GM12872 (cell line): Measurements from ENCODE around the gene NAT14.

Experiments
- TF ChIP-seq, protein P1 (sequence below): IDR thresholded peaks from 3 replicates; pipeline ENCODE4 v1.5.1; 2011; ENCODE audit warnings: low read depth, mild to moderate bottlenecking, low read length, moderate library complexity; ENCODE audit not compliant: insufficient read depth

NAT14 gene

GRCh38 chr19:55477905-55478304 lies 7.1 kb upstream of the NAT14 start:
- TF ChIP-seq, protein P1, sequence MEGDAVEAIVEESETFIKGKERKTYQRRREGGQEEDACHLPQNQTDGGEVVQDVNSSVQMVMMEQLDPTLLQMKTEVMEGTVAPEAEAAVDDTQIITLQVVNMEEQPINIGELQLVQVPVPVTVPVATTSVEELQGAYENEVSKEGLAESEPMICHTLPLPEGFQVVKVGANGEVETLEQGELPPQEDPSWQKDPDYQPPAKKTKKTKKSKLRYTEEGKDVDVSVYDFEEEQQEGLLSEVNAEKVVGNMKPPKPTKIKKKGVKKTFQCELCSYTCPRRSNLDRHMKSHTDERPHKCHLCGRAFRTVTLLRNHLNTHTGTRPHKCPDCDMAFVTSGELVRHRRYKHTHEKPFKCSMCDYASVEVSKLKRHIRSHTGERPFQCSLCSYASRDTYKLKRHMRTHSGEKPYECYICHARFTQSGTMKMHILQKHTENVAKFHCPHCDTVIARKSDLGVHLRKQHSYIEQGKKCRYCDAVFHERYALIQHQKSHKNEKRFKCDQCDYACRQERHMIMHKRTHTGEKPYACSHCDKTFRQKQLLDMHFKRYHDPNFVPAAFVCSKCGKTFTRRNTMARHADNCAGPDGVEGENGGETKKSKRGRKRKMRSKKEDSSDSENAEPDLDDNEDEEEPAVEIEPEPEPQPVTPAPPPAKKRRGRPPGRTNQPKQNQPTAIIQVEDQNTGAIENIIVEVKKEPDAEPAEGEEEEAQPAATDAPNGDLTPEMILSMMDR: no peak

GRCh38 chr19:55478364-55478763 lies 6.6 kb upstream of the NAT14 start:
- TF ChIP-seq, protein P1: no peak

DNA sequence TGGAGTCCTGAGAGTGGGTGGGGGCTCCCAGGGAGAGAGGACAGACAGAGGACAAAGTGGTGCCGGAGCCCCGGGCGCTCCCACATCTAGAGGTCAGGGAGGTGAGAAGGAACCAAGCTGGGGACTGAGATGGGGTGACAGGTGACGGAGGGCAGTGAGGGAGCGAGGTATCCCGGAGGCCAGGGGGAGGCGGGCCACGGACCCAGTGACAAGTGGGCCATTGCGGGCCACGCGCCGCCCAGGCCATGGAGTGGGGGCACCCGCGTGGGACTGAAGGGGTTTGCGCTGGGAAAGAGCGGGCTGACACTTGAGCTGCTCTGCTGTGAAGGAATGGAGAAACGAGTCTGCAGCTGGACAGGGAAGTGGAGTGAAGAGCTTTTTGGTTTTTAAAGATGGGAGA lies 5.9 kb upstream of the NAT14 start:
- TF ChIP-seq, protein P1: no peak

GRCh38 chr19:55479451-55480230 lies 5.3 kb upstream of the NAT14 start:
- TF ChIP-seq, protein P1: no peak

DNA sequence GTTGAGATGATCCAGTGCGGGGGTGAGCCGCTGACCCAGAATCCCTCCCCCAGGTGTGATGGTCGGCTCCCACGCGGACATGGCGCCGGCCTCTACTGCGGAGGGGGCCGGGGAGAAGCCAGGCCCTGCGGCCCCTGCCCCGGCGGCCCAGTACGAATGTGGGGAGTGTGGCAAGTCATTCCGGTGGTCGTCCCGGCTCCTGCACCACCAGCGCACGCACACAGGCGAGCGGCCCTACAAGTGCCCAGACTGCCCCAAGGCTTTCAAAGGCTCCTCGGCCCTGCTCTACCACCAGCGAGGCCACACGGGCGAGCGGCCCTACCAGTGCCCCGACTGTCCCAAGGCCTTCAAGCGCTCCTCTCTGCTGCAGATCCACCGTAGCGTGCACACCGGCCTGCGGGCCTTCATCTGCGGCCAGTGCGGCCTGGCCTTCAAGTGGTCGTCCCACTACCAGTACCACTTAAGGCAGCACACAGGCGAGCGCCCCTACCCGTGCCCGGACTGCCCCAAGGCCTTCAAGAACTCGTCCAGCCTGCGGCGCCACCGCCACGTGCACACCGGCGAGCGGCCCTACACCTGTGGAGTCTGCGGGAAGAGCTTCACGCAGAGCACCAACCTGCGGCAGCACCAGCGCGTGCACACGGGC lies 3.7 kb upstream of the NAT14 start:
- TF ChIP-seq, protein P1: no peak

DNA sequence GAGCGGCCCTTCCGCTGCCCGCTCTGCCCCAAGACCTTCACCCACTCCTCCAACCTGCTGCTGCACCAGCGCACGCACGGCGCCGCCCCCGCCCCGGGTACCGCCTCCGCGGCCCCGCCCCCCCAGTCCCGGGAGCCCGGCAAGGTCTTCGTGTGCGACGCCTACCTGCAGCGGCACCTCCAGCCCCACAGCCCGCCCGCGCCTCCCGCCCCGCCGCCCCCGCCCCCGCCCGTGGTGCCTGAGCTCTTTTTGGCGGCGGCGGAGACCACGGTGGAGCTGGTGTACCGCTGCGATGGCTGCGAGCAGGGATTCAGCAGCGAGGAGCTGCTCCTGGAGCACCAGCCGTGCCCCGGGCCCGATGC lies 3.2 kb upstream of the NAT14 start:
- TF ChIP-seq, protein P1: no peak

GRCh38 chr19:55482156-55482961 lies 2.6 kb upstream of the NAT14 start:
- TF ChIP-seq, protein P1: no peak
